HuH-7 (cell line): ENCODE results near the gene FN3K.

Source experiments
- DNase-seq: peaks from one replicate; pipeline ENCODE4 v3.0.0; 2011; ENCODE audit warnings: low spot score

The FN3K gene

DNA sequence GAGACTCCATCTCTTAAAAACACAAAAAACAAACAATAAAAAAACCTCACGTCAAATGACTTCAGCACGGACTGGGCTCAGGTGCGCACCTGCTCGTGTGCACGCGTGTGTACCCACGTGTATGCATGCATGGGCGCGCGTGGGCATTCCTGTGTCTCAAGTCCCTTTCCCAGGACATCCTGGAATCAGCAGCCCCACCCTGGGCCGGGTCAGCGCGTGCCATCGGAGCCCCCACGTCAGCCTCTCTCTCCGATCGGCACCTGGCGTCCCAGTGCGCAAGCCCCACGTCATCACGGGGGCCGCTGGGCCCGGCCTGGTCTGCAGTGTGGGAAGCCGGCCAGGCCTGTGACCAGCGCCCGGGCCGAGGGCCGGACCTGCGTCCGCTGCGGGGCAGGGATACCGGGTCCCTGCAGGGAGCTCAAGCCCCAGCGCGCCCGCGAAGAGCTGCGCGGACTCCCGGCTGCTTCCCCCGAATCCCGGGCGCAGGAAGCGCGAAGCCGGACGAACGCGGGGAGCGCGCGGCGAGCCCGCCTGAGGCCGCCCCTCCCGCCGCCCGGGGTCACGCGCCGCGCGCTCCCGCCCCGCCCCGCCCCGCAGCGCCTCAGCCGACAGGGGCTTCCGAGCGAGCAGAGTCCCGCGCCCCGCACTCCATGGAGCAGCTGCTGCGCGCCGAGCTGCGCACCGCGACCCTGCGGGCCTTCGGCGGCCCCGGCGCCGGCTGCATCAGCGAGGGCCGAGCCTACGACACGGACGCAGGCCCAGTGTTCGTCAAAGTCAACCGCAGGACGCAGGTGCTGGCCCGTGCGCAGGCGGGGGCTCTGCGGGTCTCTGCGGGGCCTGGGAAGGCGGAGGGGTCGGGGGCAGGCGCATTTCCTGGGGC is at the start of gene FN3K:
TSS of gene FN3K (plus strand) at position 629 of the 880 bp plus-strand sequence. CDS start at position 651, 22 bp downstream.
- DNase-seq = peak; percentile 80

DNA sequence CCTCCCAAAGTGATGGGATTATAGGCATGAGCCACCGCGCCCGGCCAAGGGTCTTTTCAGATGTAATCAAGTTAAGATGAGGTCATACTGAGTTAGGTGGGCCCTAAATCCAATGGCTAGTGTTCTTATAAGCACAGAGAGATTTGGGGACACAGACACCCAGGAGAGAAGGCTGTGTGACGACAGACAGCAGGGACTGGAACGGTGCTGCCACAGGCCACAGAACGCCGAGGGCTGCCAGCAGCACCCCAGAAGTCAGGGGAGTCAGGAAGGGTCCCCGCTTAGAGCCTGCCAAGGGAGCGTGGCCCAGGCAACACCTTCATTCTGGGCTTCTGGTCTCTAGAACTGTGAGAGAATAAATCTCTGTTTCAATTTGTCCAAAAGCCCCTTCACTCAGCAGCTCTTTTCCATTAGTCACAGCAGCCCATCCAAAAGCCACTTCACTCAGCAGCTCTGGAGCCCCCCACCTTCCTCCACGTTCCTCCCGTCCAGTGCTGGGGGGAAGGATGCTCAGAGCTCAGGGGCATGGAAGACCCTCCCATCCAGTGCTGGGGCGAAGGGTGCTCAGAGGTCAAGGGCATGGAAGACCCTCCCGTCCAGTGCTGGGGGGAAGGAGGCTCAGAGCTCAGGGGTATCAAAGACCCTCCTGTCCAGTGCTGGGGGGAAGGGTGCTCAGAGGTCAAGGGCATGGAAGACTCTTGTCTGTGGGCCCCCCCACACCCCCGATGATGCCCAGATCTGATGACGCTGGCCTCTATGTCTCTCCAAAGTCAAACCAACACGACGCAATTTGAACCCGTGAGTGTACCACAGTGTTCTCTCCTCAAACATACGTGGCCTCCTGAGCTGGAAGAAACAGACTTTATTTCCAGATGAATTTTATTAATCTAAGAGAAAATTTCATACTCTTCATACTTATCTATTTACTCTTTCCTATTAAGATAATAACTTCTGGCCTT is 48.8 kb upstream of the FN3K start:
- DNase-seq = no peak

DNA sequence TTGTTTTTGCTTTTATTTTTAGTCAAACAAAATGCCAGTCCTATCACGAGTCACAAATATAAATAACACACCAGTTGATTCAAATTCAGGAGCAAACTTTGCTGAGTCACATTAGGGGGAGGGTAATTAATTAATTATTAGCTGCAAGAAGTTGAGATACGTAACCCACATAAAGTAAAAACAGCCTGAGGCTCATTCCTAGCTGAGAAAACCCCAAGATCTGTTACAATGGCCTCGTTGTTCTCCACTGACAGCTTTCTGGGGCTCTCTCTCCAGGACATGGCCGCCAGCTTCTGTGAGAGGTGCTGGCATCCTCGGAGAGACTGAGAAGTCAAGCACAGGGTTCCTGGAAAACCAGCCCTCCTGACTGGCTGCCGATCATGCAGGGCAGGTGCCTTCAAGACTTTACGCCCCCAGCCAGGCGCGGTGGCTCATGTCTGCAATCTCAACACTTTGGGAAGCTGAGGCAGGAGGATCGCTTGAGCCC is 48.0 kb upstream of the FN3K start:
- DNase-seq = no peak

DNA sequence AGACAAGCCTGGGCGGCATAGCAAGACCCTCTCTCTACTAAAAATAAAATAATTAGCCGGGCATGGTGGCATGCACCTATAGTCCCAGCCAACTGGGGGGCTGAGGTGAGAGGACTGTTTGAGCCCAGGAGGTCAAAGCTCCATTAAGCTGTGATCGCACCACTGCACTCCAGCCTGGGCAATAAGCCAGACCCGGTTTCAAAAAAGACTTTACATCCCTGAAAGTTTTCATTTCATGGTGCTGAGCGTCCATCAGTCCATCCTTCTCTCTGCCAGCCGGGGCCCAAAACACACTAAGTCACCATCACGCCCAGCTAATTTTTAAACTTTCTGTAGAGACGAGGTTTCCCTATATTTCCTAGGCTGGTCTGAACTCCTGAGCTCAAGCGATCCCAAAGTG is 47.5 kb upstream of the FN3K start:
- no peak for DNase-seq

DNA sequence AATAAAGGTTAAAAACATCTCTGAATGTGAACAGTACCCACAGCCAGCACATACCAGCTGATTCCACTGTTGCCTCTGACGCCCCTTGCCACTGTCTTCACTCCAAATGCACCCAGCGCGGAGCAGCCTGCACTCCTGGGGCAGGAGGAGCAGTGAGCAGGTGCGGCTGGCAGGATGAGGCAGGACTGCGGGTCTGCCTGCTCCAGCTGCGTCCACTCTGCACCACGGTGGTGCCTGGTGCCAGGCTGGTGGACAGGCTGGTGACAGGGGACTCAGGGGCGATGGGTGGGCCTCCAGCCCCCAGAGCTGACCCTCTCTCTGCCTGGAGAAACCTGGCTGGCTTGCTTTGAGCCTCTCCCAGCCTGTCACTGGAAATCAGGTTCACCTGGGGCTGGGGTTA is 46.3 kb upstream of the FN3K start:
- DNase-seq = no peak

DNA sequence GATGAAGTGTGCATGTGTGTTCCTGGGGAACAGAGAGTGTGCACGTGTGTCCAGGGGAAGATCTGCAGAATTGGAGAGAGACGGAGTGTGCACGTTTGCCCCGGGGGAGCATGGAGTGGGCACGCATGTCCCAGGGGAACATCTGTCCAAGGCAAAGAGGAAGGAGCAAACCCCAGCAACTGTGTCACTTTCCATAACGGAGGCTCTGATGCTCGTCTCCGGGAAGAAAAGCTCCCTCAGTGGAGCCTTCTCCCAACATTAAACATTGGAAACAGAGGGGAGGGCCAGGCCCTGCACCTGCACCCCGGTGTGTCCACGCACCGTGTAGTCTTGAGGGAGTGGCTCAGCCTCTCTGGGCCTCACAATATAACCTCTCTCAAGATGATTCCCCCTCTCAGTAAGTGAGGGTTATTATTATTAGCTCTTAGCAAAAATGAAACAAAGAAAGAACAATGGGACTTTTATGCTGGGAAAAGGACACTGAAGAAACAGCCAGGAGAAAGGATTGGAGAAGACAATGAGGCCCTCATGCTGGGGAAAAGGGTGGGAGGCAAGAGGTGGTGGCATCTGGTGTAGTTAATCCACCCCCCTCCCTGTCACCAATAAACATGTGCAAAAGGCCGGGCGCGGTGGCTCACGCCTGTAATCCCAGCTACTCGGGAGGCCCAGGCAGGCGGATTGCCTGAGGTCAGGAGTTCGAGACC is 44.5 kb upstream of the FN3K start:
- no peak for DNase-seq

DNA sequence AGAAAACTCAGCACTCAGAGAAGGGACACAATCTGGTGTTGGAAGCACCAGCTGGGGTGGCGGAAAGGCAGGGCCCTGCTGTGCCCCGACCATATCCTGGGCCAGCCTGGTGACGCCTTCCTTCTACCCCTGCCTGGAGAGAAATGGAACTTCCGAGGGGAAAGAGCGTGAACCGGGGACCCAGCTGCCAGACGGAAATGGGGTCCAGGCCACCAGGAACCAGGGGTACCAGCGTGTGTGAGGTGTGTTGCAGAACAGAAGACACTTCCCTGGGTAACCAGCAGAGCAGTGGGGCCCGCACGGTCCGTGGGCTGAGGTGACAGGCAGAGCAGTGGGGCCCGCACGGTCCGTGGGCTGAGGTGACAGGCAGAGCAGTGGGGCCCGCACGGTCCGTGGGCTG is 43.7 kb upstream of the FN3K start:
- no peak for DNase-seq

DNA sequence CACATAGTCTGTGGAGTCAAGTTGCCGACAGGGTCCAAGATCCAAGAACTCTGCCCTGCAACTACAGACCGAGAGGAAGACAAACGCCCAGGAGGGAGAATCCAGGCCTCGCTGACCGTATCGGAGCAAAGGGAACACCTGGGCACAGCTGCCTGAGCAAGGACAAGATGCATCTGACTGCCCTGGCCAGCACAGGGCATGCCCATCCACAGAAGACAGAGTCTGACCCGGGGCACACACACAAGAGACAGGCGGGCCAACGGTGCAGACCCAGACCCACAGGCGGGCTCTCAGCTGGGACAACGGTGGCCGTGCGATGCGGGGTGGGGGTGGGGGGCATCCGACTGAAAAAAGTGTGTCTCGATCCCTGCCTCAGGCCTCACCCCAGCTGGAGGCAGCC is 43.1 kb upstream of the FN3K start:
- no peak for DNase-seq

DNA sequence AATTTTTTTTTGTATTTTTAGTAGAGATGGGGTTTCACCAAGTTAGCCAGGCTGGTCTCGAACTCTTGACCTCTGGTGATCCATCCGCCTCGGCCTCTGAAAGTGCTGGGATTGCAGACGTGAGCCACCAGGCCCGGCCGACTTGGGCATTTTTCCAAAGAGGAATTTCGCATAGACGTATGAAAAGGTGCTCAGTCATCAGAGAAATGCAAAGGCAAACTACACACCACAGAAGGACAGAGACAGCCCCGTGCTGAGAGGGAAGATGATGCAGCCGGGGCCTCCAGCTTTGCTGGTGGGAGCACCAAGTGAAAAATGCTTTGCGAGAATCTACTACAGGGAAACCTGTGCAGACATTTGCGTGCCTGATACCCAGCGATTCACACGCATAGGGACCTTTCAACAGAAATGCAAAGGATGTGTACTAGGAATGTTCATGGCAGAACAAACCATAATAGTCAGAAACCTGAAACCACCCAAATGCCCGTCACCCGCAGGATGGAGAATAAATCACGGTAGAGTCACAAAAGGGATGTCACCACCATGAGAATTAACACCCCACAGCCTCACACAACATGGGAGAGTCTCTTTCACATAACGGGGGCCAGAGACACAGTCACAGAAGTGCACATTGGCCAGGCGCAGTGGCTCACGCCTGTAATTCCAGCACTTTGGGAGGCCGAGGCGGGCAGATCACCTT is 42.1 kb upstream of the FN3K start:
- no peak for DNase-seq

DNA sequence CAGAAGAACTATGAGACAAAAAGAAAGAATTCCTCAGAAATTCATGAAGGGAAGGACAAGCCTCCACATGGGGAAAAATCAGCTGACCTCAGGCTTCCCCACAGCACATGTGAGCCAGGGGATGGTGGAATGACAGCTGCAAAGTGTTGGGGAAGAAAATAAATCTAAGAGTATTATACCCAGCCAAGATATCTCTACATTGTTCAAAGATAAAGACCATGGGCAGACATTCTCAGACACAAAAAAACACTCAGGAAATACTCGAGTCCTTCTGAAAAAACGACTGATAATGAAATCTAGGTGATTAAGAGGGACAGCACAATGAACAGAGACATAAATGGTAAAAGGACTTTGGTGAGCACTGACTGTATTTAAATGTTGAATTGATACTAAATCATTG is 40.8 kb upstream of the FN3K start:
- DNase-seq = no peak

DNA sequence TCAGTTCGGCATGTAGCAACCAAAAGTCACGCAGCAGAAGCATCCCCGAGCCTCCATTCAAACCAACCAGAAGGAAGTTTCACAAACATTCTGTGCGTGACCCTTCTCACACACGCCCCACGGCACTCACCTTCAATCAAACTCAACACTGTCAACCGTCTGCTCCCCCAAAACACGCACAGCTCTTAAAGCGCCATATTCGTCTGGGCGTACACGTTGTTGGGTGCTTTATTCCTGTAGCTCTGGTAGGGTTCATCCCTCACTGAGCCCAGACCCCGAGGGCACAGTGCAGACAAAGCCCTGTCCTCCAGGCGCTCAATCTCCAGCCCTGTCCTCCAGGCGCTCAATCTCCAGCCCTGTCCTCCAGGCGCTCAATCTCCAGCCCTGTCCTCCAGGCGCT is 39.2 kb upstream of the FN3K start:
- no peak for DNase-seq

DNA sequence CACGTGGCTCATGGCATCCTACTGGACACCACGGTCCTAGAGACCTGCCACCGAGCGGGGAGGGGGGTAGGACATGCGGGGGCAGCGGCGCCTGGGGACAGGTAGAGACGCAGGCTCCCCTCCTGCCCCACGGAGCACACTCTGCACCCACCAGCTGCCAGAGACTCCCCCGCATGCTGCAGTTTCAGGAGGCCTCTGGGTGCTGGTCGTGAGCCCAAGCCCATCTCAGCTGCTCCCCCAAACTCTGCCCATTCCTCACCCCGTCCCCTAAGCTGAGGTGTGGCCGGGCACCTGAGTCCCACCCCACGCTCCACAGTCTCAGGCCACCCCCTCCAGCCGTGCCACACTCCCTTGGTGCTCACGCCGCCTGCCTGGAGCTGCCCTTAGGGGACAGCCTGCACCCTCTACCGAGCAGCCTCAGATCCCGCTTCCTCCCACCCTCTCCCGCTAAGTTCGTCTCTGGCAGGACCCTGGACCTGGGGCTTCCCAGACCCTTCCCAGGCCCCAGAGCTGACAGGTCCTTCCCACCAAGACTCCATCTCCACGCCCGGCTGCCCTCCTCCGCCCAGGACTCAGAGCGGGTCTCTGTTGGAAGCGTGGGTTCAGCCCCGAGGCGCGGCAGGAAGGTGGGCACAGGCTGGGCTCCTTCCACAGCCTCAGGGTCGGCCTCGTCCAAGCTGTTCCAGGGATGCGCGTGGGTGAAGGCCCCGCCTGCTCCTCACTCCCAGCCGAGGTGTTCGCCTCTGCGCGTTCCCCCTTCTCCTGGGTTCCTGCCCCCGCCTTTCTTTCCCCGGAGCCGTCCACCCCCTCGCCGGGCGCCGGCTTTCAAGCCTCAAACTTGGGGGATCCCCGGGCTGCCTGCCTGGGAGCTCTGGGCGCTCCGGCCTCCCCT is 38.3 kb upstream of the FN3K start:
- no peak for DNase-seq

DNA sequence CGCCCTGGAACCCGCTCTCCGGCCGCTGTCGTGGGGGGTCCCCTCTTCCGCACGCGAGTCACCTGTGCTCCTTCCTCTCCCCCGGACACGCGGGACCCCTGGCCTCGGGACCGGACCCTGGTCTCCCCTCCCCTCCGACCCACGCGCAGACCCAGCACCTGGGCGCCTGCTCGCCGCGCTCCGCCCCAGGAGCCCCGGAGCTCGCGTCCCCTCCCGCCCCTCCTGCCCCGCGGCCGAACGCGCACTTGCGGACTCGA is 37.7 kb upstream of the FN3K start:
- DNase-seq = no peak

DNA sequence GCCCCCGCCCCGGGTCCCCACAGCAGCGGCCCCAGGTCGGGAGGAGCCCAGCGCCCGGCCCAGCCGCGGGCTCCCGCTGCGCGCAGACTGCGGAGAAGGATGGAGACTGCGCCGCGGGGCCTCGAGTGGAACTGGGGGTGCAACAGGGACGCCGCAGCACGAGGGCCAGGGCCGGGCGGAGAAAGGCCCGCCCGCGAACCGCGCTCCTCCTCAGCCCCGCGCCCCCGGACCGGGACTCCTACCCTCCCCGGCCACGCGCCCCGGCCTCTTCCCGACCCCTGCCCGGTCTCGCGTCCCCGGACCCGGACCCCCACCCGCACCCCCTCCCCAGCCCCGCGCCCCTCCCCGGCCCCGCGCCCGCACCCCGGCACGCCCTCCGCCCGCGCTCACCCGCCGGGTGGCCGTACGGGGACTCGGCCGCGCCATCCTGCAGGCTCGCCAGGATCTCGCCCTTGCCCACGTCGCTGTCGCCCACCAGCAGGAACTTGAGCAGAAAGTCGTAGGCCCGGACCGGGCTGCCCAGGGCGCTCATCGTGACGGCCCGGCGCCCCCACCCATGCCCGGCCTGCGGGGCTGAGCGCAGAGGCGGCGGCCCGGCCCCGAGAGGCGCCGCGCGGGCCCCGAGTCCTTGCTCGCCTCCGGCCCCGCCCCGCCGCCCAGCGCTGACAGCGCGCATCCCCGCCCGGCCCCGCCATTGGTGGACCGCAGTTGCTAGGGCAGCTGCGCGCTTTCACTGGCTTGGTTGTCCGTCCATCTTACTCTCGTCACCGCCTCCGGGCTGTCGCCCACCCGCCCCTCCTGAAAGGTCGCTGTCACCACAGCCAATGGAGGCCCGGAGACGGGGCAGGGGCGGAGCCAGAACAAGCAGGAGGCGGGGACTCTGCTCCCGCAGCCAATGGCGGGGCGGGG is 37.1 kb upstream of the FN3K start, which contains the start of gene RAB40B:
TSS of gene RAB40B (minus strand) at position 634 of the 909 bp plus-strand sequence. CDS start at position 532, 102 bp downstream.
- DNase-seq = peak; percentile 100

DNA sequence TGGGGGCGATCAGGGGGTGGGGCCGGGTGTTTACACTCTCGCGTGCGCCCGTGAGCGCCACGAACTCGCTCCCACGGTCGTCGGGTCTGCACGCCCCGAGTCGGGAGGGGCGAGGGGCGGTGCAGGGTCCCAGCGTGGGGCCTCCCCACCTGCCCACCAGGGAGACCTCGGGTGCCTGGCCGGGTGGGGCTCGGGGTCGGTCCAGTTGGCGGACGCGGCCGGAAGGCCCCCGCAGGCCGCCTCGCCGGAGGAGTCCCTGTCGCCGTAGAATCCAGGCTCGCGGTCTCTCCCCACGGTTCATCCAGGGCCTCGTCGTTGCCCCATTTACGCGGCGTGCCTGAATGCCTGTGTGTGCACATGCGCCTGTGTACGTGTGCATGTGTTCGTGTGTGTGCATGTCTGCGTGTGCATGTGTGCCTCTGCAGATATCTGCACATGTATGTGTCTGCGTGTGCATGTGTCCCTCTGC is 36.4 kb upstream of the FN3K start:
- DNase-seq = no peak

DNA sequence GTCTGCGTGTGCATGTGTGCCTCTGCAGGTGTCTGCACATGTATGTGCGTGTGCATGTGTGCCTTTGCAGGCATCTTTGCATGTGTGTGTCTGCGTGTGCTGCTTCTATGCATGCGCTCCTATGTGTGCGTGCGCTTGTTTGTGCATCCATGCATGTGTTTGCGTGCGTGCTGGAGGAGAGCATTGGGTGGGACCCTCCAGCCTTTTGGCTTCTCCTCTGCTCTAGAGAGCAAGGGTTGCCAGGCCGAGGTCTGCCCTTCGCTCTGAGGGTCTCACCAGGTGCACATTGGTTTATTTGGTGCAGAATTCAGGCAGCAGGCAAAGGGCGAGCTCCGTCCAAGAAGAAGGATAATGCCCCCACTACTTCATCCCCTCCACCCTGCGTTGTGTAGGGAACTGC is 35.9 kb upstream of the FN3K start:
- DNase-seq = no peak

DNA sequence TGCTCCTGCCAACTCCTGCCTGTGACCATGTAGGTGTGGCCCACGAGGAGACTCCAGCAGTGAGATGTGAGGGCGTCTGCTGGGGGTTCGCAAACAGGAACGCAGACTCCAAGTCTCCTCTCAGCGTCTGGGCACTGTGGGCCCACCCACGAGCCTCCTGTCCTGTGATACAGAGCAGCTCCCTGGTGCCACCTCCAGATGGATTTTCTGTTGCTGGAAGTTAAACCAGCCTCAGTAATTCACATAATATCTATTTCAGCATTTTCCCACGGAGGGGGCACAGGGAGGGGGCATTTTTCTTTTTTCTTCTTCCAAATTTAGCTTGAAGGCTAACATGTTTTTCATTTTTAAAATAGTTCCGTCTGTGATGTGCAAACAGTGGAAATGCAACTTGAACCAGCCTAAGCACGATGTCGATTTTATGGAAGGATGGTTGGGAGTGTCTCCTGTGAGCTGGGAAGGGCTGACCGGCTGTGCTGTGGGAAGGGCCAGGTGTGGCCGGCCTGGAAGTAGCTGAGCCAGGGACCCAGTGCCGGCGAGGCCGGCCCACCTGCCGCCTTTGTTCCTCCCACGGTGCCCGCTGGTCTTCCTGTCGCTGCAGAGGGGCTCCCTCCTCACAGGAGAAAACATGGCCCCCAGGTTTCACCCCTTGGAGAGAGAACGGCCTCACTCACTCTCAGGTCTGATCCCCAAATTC is 33.0 kb upstream of the FN3K start:
- DNase-seq = no peak

DNA sequence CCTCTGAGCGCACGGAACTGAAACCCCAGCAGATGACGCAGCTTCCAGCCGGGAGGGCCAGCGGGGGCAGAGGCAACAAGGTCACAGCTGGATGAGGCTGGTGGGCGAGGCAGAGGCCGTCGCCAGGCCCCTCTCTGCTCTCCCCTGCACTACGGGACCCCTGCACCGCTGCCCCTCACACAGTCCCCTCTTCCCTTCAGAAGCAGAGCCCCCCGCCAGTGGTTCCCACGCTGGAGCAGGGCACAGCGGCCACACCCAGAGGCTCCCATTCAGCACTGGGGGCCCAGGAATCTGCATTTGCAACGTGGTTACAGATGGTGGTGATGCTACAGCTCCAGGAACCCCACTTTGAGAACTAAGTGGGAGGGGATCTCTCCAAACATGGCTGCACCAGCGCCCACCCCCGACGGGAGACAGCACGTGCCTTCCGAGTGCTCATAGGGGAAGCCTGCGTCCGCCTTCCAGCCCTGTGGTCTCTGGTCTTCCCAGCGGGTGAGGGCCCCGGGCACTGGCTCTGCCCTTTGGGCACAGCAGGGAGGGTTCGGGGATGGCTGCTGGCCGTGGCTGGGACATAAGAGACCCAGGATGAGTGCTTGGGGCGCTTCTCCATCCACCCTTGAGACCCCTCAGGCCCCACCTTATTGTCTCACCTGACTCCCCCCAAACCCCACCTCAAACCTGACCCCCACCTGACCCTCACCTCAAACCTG is 32.2 kb upstream of the FN3K start:
- no peak for DNase-seq
